Tongue (tissue), 2 donors: ENCODE measurements around the gene NR2E1. TPM values are rescaled to one million over a fixed set of nuclear protein-coding genes. Genes with fewer than 3 reads are reported as not detected.

ENCODE experiments used
- DNase-seq: peaks from one replicate; pipeline ENCODE4 v3.0.0-alpha.2; 2015
- total RNA-seq: library from RNA; depleted of rRNA; stranded (reverse); fragments of >200 nt; gene quantifications from one replicate; pipeline ENCODE4 v1.2.3, GENCODE V29; 2014

The NR2E1 gene
- total RNA-seq, 1 donor from 2014 or later: not detected

- DNase-seq: no peak
Observed at GRCh38 chr6:108171291-108171917, 5.6 kb downstream of the NR2E1 start.

DNA sequence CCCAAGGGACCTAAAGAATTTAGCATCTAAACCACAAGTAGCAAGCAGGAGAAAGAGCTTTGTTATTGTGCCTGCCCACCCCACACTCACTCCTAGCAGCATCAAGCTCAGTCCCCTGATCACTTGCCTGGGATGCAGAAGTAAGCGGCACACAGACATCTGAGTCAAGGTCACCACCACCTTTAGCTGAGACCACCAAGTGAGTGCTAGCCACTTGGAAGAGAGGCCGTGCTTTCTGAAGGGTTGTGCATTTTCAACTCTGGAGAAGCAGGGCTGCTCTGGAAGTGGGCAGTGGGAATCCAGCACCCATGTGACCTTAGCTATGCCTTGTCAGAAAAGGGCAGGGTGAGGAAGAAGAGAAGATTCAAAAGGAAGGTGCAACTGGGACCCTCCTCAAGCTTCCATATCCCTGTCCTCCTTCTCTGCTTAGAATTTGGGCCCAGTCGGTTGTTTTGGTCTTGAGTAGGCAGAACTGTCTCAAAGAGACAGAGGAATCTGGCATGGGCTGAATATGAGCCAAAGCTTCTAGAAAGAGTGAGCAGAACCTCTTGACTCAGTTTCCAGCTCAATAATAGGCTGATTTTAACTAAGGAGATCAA lies 6.2 kb downstream of the NR2E1 start:
- DNase-seq: no peak

- peak; percentile 79 for DNase-seq
Observed at GRCh38 chr6:108174371-108175175, 8.8 kb downstream of the NR2E1 start.

DNA sequence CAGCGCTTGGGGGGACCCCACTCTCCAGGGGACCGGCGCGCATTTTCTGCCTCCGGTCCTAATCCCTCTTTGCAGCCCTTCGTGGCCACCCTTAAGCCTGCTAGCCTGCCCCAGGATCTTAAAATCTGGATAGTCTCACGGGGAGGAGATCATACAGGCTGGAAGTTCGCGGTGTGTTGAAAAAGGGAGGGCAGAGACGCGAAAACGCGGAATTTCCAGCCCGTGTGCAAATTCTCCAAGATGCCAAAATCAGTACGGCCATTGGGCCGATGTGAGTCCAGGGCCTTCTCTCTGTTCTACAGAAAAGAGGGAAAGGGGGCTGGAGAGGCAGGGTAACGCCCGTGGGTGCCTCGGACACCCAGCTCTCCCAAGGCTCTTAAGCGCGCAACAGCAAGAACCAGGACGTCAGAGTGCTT lies 9.4 kb downstream of the NR2E1 start:
- DNase-seq: no peak

DNA sequence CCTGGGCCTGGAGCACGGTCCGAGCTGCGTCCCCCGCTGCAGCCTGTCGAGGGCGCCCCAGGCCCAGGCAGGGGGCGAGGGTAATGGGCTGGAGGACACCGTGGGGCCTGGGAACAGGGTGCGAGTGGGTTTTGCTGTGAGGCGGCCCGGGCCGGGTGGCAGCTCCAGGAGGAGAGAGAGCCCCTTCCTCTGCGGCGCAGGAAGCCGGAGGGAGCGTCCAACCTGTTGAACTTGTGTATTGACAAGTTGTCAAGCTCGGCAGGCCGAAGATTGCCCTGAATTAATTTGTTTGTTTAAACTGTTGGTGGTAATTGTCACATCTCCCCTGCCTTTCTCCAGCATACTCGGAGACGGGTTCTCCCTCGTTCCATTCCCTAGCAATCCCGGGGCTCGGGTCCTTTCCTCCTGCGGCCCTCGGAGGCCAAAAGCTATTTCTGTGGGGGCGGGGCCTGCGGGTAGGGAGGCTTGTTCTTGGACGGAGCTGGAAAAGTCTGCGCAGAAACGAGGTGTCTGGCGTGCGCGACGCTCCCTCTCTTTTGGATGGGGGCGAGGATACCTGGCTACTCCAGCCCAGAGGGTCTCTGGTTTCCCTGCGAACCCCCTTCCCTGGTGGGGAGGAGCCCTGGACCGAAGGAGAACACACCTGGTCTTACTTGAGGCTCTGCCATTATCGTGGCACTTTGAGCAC lies 9.9 kb downstream of the NR2E1 start:
- DNase-seq: no peak

- no peak for DNase-seq
Observed at GRCh38 chr6:108176281-108177089, 10.7 kb downstream of the NR2E1 start.

GRCh38 chr6:108179741-108180140 lies 13.9 kb downstream of the NR2E1 start:
- DNase-seq: no peak

- no peak for DNase-seq
Observed at GRCh38 chr6:108180266-108180665, 14.4 kb downstream of the NR2E1 start.

- no peak for DNase-seq
Observed at GRCh38 chr6:108180776-108181175, 15.0 kb downstream of the NR2E1 start.

DNA sequence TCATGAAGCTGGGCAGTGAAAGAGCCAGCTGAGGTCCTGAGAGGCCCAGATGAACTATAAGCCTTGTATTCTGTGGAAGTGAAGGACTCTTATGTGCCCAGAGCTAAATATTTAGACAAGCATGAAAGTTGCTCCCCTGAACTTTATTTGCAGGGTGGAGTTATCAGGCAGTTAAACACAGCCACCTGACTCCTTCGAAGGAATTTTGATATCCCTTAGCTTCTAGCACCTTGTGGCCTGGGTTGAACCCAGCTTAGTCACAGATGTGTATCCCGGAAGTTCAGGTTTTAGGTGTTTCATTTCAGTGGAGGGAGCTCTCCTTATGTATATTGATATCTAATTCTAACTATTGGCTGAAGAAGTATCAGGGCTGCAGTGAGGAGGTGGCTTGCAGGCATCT lies 20.4 kb downstream of the NR2E1 start:
- DNase-seq: no peak

DNA sequence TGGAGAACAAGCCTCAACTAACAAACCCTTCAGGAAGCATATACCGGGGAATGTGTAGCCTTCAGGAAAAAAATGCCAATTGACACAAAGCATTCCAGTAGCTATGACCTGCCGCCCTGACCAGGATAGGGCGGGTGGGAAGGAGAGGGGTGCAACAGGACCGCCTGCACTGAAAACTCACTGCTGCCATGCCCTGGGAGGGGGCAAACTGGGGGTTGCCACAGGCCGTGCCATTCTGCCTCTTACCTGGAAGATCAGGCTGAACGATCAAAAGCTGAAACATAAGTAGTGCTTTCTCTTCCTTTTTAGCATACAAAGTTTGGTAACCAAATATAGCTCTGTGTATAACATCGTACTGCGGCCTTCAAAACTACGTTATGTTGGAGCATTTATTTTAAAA lies 21.7 kb downstream of the NR2E1 start:
- no peak for DNase-seq

DNA sequence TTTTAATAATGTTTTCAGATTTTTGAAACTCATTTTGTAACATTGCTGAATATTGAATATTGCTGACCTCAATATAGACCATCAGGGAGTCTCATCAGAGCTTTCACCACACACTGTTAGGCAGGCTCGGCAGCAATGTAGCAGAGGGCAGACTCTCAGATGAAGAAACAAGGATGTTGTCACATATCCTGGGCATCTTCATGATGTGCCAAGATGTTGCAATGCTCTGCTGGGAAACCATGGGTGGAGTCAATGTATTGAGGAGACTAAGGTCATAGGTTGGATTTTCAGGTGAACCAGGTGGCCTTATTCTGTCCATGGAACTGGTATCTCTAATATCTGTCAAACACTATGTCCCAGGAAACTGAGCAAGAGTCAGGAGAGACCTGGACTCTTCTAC lies 27.3 kb downstream of the NR2E1 start:
- DNase-seq: no peak

DNA sequence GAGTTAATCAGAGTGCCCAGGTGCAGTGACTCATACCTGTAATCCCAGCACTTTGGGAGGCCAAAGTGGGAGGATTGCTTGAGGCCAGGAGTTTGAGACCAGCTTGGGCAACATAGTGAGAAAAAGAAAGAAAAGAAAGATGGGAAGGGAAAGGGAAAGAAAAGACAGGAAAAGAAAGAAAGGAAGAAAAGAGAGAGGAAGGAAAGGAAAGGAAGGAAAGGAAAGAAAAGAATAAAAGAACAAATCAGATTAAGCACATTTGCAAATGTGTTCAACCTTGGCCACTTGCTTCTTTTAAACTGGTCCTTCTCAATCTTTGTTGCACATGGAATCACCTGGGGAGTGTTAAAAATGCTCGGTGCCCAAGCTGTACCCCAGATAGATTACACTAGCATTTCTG lies 28.0 kb downstream of the NR2E1 start:
- DNase-seq: no peak

DNA sequence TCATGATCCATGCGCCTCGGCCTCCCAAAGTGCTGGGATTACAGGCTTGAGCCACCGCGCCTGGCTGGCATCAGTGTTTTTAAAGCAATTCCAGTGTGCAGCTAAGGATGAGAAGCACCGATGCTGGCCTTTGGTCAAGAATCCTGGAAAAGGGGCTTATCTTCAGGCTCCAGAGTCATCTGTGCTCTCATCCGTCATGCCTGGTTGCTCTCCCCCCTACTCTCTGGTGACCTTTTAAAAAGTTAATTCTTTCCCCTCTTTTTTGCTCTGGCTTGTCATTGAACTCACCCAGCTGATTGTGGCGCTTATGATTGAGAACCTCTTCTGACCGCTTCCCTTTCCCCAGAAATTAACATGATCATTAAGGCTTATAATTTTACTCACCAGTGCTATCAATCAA lies 28.7 kb downstream of the NR2E1 start:
- DNase-seq: no peak

DNA sequence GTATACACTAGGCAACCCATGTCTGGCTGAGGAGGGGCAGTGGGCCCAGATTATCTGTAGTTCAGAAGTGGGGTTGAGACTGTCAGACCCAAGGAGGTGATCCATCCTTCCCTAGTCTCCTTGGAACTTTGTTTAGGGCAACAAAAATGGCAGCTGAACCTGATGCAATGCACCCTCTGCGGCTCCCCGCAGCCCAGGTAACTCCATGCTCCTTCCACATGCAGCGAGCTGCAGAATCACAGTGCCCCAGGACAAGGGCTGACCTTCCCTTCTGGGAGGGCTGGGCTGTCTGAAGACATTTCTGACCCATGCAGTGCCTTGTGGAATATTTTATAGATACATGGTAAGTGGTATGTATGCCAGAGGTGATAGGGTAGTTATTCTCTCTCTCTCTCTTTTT lies 29.4 kb downstream of the NR2E1 start:
- no peak for DNase-seq

GRCh38 chr6:108198761-108199498 lies 33.1 kb downstream of the NR2E1 start:
- no peak for DNase-seq

DNA sequence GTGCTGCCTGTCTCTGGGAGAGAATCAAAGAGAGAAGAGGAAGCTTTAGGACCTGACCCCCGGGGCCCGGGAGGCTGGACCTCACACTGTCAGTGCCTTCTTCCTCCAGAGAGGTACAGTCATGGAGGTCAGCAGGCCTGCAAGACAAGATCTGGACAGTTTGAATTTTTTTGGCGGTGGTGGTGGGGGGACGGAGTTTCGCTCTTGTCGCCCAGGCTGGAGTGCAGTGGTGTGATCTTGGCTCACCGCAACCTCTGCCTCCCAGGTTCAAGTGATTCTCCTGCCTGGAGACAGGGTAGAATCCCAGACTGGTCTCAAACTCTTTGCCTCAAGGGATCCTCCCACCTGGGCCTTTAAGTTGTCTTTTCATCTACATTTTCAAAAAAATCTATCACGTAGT lies 34.4 kb downstream of the NR2E1 start:
- no peak for DNase-seq

GRCh38 chr6:108200631-108201030 lies 34.8 kb downstream of the NR2E1 start:
- DNase-seq: peak; percentile 18

DNA sequence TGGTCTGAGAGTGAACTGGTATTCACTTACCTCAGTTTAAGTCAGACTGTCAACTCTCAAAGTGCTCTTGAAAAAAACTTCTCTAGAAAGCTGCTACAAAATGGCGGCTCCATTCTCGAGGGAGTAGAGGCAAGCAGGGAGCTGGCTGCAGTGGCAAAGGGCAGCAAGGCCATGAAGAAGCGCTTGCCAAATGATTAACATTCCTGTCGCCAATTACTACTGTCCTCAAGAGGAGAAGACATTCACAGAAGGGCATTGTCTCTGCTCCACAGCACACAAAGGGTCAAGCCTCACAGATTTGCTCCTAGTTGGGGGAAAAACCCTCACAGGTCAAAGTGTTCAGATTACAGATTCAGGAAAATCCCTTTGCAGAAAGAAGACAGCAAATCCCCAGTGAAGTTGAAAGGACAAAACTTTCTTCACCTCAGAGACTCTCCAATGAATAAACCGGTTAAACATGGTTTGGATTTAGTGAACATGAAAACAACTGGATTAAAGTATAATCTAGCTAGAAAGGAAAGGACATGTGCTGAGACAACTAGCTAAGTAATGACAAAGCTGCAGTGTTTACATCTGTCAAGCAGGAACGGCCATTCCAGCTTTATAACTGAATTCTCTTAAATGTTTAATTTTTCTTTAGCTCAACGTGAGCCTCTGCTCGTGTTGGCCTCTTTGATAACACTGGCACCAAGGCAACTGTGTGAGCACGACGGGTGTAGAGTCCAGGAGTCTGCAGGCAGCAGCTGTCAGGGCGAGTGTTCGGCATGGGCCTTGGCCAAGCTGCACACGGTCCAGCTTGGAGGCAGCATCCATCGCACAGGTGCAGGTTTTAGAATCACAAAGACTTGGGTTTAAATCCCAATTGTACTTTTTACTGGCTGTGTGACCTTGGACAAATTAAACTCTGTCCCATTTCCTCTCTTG lies 37.6 kb downstream of the NR2E1 start:
- peak; percentile 46 for DNase-seq

DNA sequence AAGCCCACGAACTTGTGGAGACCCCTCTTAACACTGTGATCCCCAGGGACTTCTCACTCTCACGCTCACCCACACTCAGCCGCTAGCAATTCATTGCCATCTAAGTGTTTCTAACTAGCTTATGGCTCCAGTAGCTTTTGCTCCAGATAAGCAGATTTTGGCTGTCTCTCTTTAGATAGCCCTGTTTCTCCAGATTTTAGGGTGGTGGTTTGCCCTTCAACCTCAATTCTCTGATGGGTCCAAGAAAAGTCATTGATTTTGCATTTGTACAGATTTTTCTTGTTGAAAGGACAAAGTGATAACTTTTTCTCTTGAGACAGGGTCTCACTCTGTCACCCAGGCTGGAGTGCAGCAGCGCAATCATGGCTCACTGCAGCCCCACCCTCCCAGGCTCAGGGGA lies 41.2 kb downstream of the NR2E1 start:
- DNase-seq: no peak
